ENCODE measurements around the gene REM1.
A peak's percentile ranks its signal among the peaks of the same experiment; 100 is the strongest.
"Not testable (repeated sequence)": the region's sequence is repeated elsewhere in the genome, so short reads cannot be mapped to it uniquely, and the experiment has no call there.

Gene REM1

GRCh38 chr20:31449511-31450414, 25.3 kb upstream of the REM1 start:
- no peak overlapping the region for H3K4me3 ChIP-seq (ENCODE audit: control insufficient read depth, low read depth, low read length)
- TF ChIP-seq, protein P1, sequence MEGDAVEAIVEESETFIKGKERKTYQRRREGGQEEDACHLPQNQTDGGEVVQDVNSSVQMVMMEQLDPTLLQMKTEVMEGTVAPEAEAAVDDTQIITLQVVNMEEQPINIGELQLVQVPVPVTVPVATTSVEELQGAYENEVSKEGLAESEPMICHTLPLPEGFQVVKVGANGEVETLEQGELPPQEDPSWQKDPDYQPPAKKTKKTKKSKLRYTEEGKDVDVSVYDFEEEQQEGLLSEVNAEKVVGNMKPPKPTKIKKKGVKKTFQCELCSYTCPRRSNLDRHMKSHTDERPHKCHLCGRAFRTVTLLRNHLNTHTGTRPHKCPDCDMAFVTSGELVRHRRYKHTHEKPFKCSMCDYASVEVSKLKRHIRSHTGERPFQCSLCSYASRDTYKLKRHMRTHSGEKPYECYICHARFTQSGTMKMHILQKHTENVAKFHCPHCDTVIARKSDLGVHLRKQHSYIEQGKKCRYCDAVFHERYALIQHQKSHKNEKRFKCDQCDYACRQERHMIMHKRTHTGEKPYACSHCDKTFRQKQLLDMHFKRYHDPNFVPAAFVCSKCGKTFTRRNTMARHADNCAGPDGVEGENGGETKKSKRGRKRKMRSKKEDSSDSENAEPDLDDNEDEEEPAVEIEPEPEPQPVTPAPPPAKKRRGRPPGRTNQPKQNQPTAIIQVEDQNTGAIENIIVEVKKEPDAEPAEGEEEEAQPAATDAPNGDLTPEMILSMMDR (conservative IDR thresholded peaks at IDR 0.05; ENCODE audit: control insufficient read depth, insufficient read depth, low read depth, low read length) = no peak
- no peak for DNase-seq (ENCODE audit: low read depth)

GRCh38 chr20:31452575-31452974, 22.5 kb upstream of the REM1 start:
- no peak for DNase-seq (ENCODE audit: low read depth)
- TF ChIP-seq, protein P1 (conservative IDR thresholded peaks at IDR 0.05; ENCODE audit: control insufficient read depth, insufficient read depth, low read depth, low read length) = no peak
- no peak overlapping the region for H3K4me3 ChIP-seq (ENCODE audit: control insufficient read depth, low read depth, low read length)

- H3K4me3 ChIP-seq (ENCODE audit: control insufficient read depth, low read depth, low read length) = no peak overlapping the region
- DNase-seq (ENCODE audit: low read depth) = no peak
- TF ChIP-seq, protein P1 (conservative IDR thresholded peaks at IDR 0.05; ENCODE audit: control insufficient read depth, insufficient read depth, low read depth, low read length) = no peak
These were observed 20.7 kb upstream of the REM1 start for GRCh38 chr20:31454361-31454760.

DNA sequence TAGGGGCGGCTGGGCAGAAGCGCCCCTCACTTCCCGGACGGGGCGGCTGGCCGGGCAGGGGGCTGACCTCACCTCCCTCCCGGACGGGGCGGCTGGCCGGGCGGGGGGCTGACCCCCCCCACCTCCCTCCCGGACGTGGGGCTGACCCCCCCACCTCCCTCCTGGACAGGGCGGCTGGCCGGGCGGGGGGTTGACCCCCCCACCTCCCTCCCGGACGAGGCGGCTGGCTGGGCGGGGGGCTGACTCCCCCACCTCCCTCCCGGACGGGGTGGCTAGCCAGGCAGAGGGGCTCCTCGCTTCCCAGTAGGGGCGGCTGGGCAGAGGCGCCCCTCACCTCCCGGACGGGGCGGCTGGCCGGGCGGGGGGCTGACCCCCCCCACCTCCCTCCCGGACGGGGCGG, 4.1 kb upstream of the REM1 start:
- DNase-seq (ENCODE audit: low read depth); H3K4me3 ChIP-seq (ENCODE audit: control insufficient read depth, low read depth, low read length): not testable (repeated sequence)

- peak; percentile 65 for DNase-seq (ENCODE audit: low read depth)
- no peak overlapping the region for H3K4me3 ChIP-seq (ENCODE audit: control insufficient read depth, low read depth, low read length)
- TF ChIP-seq, protein P1 (conservative IDR thresholded peaks at IDR 0.05; ENCODE audit: control insufficient read depth, insufficient read depth, low read depth, low read length) = no peak
These were observed 2.4 kb upstream of the REM1 start for GRCh38 chr20:31472395-31473330.

DNA sequence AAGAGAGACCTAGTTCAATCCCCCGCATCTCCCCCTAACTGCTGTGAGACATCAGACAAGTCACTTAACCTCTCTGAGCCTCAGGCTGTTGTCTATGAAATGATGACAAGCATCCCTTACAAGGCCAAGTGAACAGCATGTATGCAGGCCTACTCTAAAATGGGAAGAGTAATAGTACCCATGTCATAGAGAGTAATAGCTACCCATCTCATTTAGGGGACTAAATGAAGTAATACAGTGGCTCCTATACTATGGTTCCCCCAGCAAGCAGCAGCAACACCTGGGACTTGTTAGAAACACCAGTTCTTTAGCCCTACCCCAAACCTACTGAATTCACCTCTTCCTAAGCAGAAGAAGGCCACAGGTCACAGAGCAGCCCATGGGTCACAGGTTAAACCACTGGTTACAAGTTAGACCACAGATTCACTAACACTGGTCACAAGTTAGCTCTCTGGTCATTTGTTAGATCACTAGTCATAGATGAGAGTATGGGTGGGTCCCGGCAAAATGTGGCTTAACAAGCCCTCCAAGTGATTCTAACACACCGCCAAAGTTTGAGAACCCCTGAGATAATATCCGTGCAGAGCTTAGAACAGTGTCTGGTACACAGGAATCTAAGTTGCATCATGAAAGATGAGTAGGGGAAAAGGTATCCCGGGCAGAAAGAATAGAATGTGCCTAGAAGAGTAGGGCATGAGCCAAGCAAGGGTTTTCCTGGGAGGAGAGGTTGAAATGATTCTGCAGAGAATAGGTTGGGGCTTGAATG, 1.6 kb upstream of the REM1 start:
- peak; percentile 54 for DNase-seq (ENCODE audit: low read depth)
- H3K4me3 ChIP-seq (ENCODE audit: control insufficient read depth, low read depth, low read length) = no peak overlapping the region
- TF ChIP-seq, protein P1 (conservative IDR thresholded peaks at IDR 0.05; ENCODE audit: control insufficient read depth, insufficient read depth, low read depth, low read length) = no peak

Data from fibroblast of mammary gland (primary cell).